ENCODE measurements around the gene SAMD4A. TPM values are rescaled to one million over a fixed set of nuclear protein-coding genes. Genes with fewer than 3 reads are reported as not detected.

Gene SAMD4A
- total RNA-seq, 2 donors from 2014 or later: 11.2 to 15.3 TPM

- TF ChIP-seq POLR2A (IDR thresholded peaks at IDR 0.05) (no peak), CTCF (IDR thresholded peaks at IDR 0.05) (no peak)
- H3K9me3 ChIP-seq: no peaks in the 10 kb centered on the region
- 59 to 79% methylated on average over 5 of the region's 5 CpGs for WGBS, 2 donors
- no peak overlapping the region for H3K27ac ChIP-seq
- no peaks in the 10 kb centered on the region for H3K4me1 ChIP-seq
- no peak for ATAC-seq
- no peaks in the 10 kb centered on the region for H3K36me3 ChIP-seq (replicated peaks in 1 of 2; ENCODE audit: insufficient read depth in 1 of 2, low read depth in 2 of 2)
- H3K4me3 ChIP-seq: no peak overlapping the region
- intact Hi-C loops (cut with DNase I): no loop called here
- no peaks in the 10 kb centered on the region for H3K27me3 ChIP-seq
- DNase-seq: no peak
Observed at GRCh38 chr14:54625112-54625511, 58.2 kb downstream of the SAMD4A start.

- H3K4me3 ChIP-seq: no peak overlapping the region
- intact Hi-C loops (cut with DNase I): no loop called here
Observed at GRCh38 chr14:54627219-54627539, 60.3 kb downstream of the SAMD4A start.

GRCh38 chr14:54627540-54628363 lies 60.8 kb downstream of the SAMD4A start:
- intact Hi-C loops (cut with DNase I): no loop called here
- WGBS, 2 donors: 63 to 84% methylated on average over 13 of the region's 13 CpGs
- H3K36me3 ChIP-seq (replicated peaks in 1 of 2; ENCODE audit: insufficient read depth in 1 of 2, low read depth in 2 of 2): no peaks in the 10 kb centered on the region
- peak overlapping the region in 3 of 4 donors; percentile 15 to 48 (median 42) for H3K27ac ChIP-seq
- H3K4me3 ChIP-seq: no peak overlapping the region
- no peaks in the 10 kb centered on the region for H3K9me3 ChIP-seq
- ATAC-seq (no peak), DNase-seq (peak in 2 of 4 donors; percentile 10 to 17)
- TF ChIP-seq CTCF (IDR thresholded peaks at IDR 0.05) (no peak), POLR2A (IDR thresholded peaks at IDR 0.05) (no peak)
- H3K27me3 ChIP-seq: no peaks in the 10 kb centered on the region
- H3K4me1 ChIP-seq: no peaks in the 10 kb centered on the region

More at GRCh38 chr14:54627219-54627539, 60.3 kb downstream of the SAMD4A start:
- DNase-seq (no peak), ATAC-seq (no peak)
- WGBS, 2 donors: 68 to 70% methylated on average over 4 of the region's 4 CpGs
- TF ChIP-seq CTCF (IDR thresholded peaks at IDR 0.05) (no peak), POLR2A (IDR thresholded peaks at IDR 0.05) (no peak)
- Histone ChIP-seq H3K9me3 (no peaks in the 10 kb centered on the region), H3K27ac (peak overlapping the region in 2 of 4 donors; percentile 42 to 48), H3K27me3 (no peaks in the 10 kb centered on the region), H3K4me1 (no peaks in the 10 kb centered on the region), H3K36me3 (replicated peaks in 1 of 2; ENCODE audit: insufficient read depth in 1 of 2, low read depth in 2 of 2) (no peaks in the 10 kb centered on the region)

GRCh38 chr14:54629183-54629582 lies 62.3 kb downstream of the SAMD4A start:
- intact Hi-C loops (cut with DNase I): no loop called here
- ATAC-seq: no peak
- 76 to 83% methylated on average over 3 of the region's 3 CpGs for WGBS, 2 donors
- no peaks in the 10 kb centered on the region for H3K4me1 ChIP-seq
- TF ChIP-seq CTCF (IDR thresholded peaks at IDR 0.05) (no peak), POLR2A (IDR thresholded peaks at IDR 0.05) (no peak)
- no peaks in the 10 kb centered on the region for H3K36me3 ChIP-seq (replicated peaks in 1 of 2; ENCODE audit: insufficient read depth in 1 of 2, low read depth in 2 of 2)
- no peak overlapping the region for H3K27ac ChIP-seq
- no peaks in the 10 kb centered on the region for H3K9me3 ChIP-seq
- no peak for DNase-seq
- no peak overlapping the region for H3K4me3 ChIP-seq
- no peaks in the 10 kb centered on the region for H3K27me3 ChIP-seq
